Esophagus muscularis mucosa (tissue), 3 donors: ENCODE data around the gene PARD6G.

Experiments used
- EP300 ChIP-seq: sonication (generic); formaldehyde crosslinking; IDR thresholded peaks from one replicate; pipeline ENCODE4 v1.6.1; 2017; ENCODE audit warnings: antibody characterized with exemption
- TF ChIP-seq, protein P1 (sequence below), 3 experiments: fragments of 200-600 bp in 2 of 3; fragments of 450-650 bp in 1 of 3; sonication (generic) in 2 of 3; IDR thresholded peaks; one replicate each; pipeline ENCODE4 v1.5.1; 2017 to 2019; ENCODE audit warnings: antibody characterized with exemption in 3 of 3, mild to moderate bottlenecking in 2 of 3, moderate library complexity in 1 of 3

DNA sequence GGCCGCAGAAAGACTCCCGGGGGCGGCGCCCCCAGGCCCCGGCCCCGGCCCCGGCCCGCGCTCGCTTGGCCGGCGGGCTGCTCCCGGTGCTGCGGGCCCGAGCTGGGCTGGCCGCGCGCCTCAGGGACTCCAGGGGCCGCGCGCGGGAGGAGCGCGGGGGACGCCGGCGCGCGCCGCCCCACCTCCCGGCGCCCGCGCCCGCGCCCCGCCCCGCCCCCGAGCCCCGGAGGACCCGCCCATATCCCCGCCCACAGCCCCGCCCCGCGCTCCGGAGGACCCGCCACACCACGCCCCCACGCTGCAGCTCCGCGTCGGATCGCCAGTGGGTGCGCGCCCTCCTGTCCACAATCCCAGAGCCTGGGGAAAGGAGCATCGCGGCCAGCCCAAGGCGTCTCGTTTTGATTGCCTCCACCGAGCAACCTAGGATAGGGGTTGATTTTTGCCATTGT lies at the start of gene PARD6G:
- TF ChIP-seq, protein P1, sequence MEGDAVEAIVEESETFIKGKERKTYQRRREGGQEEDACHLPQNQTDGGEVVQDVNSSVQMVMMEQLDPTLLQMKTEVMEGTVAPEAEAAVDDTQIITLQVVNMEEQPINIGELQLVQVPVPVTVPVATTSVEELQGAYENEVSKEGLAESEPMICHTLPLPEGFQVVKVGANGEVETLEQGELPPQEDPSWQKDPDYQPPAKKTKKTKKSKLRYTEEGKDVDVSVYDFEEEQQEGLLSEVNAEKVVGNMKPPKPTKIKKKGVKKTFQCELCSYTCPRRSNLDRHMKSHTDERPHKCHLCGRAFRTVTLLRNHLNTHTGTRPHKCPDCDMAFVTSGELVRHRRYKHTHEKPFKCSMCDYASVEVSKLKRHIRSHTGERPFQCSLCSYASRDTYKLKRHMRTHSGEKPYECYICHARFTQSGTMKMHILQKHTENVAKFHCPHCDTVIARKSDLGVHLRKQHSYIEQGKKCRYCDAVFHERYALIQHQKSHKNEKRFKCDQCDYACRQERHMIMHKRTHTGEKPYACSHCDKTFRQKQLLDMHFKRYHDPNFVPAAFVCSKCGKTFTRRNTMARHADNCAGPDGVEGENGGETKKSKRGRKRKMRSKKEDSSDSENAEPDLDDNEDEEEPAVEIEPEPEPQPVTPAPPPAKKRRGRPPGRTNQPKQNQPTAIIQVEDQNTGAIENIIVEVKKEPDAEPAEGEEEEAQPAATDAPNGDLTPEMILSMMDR (IDR thresholded peaks at IDR 0.05): peak in 2 of 3 experiments; percentile 21 to 33
- no peak for TF ChIP-seq EP300
